Astrocyte (in vitro differentiated cells and primary cell): ENCODE measurements around the gene COL18A1. TPM values are rescaled to one million over a fixed set of nuclear protein-coding genes. Genes with fewer than 3 reads are reported as not detected.

Experiments used
- DNase-seq: peaks from one replicate; pipeline ENCODE4 v3.0.0-alpha.2; 2010; ENCODE audit warnings: low read depth
- FAIRE-seq: peaks from 2 replicates; lab custom pipeline; 2011; peaks lifted over from hg19 to GRCh38; lab: Jason Lieb, UNC
- H2AFZ ChIP-seq: 2 replicates; pipeline ENCODE4 v1.6.0; 2012; ENCODE audit warnings: low read depth, low read length, inconsistent platforms
- H3K27ac ChIP-seq: 2 replicates; pipeline ENCODE4 v1.5.1; 2011; ENCODE audit warnings: low read depth, low read length, inconsistent platforms
- H3K27me3 ChIP-seq: 2 replicates; pipeline ENCODE4 v1.6.0; 2011; ENCODE audit warnings: low read length, inconsistent platforms; ENCODE audit not compliant: insufficient read depth
- H3K36me3 ChIP-seq: 2 replicates; pipeline ENCODE4 v1.5.1; 2011; ENCODE audit warnings: low read length, inconsistent platforms; ENCODE audit not compliant: insufficient read depth
- H3K4me1 ChIP-seq: 2 replicates; pipeline ENCODE4 v1.5.1; 2011; ENCODE audit warnings: low read length, inconsistent platforms; ENCODE audit not compliant: insufficient read depth
- H3K4me2 ChIP-seq: 2 replicates; pipeline ENCODE4 v1.6.0; 2012; ENCODE audit warnings: low read length, inconsistent platforms
- H3K4me3 ChIP-seq: 2 replicates; pipeline ENCODE4 v1.5.1; 2011; ENCODE audit warnings: low read depth, mild to moderate bottlenecking, low read length, inconsistent platforms; ENCODE audit not compliant: insufficient read depth
- H3K79me2 ChIP-seq: 2 replicates; pipeline ENCODE4 v1.6.0; 2012; ENCODE audit warnings: mild to moderate bottlenecking, low read length, inconsistent platforms; ENCODE audit not compliant: insufficient read depth
- H3K9ac ChIP-seq: 2 replicates; pipeline ENCODE4 v1.6.0; 2012; ENCODE audit warnings: mild to moderate bottlenecking, low read length, inconsistent platforms
- H3K9me3 ChIP-seq: 2 replicates; pipeline ENCODE4 v1.5.1; 2012; ENCODE audit warnings: low read depth, mild to moderate bottlenecking, low read length, inconsistent platforms; ENCODE audit not compliant: insufficient read depth
- H4K20me1 ChIP-seq: 2 replicates; pipeline ENCODE4 v1.6.0; 2012; ENCODE audit warnings: low read length, inconsistent platforms; ENCODE audit not compliant: insufficient read depth
- H3K27ac Mint-ChIP-seq: one replicate; pipeline ENCODE4 v1.8.0; 2021; ENCODE audit warnings: mild to moderate bottlenecking, mixed read lengths; ENCODE audit not compliant: unreplicated experiment
- H3K27me3 Mint-ChIP-seq: one replicate; pipeline ENCODE4 v1.8.0; 2021; ENCODE audit warnings: low read depth, mixed read lengths; ENCODE audit not compliant: unreplicated experiment
- H3K36me3 Mint-ChIP-seq: one replicate; pipeline ENCODE4 v1.8.0; 2021; ENCODE audit warnings: low read depth, mixed read lengths; ENCODE audit not compliant: unreplicated experiment
- H3K4me1 Mint-ChIP-seq: one replicate; pipeline ENCODE4 v1.8.0; 2021; ENCODE audit warnings: low read depth, mixed read lengths; ENCODE audit not compliant: unreplicated experiment
- H3K4me3 Mint-ChIP-seq: one replicate; pipeline ENCODE4 v1.8.0; 2021; ENCODE audit warnings: mild to moderate bottlenecking, moderate library complexity, mixed read lengths; ENCODE audit not compliant: unreplicated experiment
- H3K9me3 Mint-ChIP-seq: one replicate; pipeline ENCODE4 v1.8.0; 2021; ENCODE audit warnings: mild to moderate bottlenecking, mixed read lengths; ENCODE audit not compliant: unreplicated experiment
- CTCF ChIP-seq: IDR thresholded peaks from 2 replicates; pipeline ENCODE4 v1.5.1; 2011; ENCODE audit warnings: low read depth, mild to moderate bottlenecking, inconsistent platforms, low read length, moderate library complexity; ENCODE audit not compliant: insufficient read depth
- EZH2 ChIP-seq: IDR thresholded peaks from 2 replicates; pipeline ENCODE4 v1.6.1; 2012; ENCODE audit warnings: mild to moderate bottlenecking, low read length, inconsistent platforms; ENCODE audit not compliant: insufficient read depth
- total RNA-seq: library from RNA; stranded (reverse); gene quantifications from 2 replicates; pipeline ENCODE4 v1.2.1, GENCODE V29; 2021

COL18A1 gene
- total RNA-seq, 1 donor from 2014 or later: 616 TPM

GRCh38 chr21:45475797-45476570, 71.0 kb downstream of the COL18A1 start:
- H3K27me3 Mint-ChIP-seq: no peaks in the 10 kb centered on the region
- Histone ChIP-seq H3K4me2 (no peak overlapping the region), H3K79me2 (peaks cover 25% of the 10 kb centered on the region), H3K9me3 (peaks cover 4% of the 10 kb centered on the region), H3K27me3 (no peaks in the 10 kb centered on the region), H3K27ac (no peak overlapping the region), H4K20me1 (peaks cover 24% of the 10 kb centered on the region), H3K36me3 (peaks cover 4% of the 10 kb centered on the region), H3K4me1 (peaks cover 15% of the 10 kb centered on the region), H3K9ac (no peak overlapping the region), H3K4me3 (no peak overlapping the region), H2AFZ (no peak overlapping the region)
- H3K27ac Mint-ChIP-seq: no peak overlapping the region
- H3K4me3 Mint-ChIP-seq: no peak overlapping the region
- peaks cover 8% of the 10 kb centered on the region for H3K36me3 Mint-ChIP-seq
- no peak for TF ChIP-seq CTCF
- no peak for TF ChIP-seq EZH2
- H3K4me1 Mint-ChIP-seq: peaks cover 22% of the 10 kb centered on the region
- DNase-seq (no peak), FAIRE-seq (no peak)
- no peaks in the 10 kb centered on the region for H3K9me3 Mint-ChIP-seq

- no peaks in the 10 kb centered on the region for H3K27me3 ChIP-seq
- peaks cover 23% of the 10 kb centered on the region for H3K79me2 ChIP-seq
- TF ChIP-seq CTCF: no peak
- TF ChIP-seq EZH2: no peak
- DNase-seq (no peak), FAIRE-seq (no peak)
- H3K4me1 ChIP-seq: peaks cover 9% of the 10 kb centered on the region
- Mint-ChIP-seq H3K4me3 (no peak overlapping the region), H3K9me3 (no peaks in the 10 kb centered on the region), H3K36me3 (peaks cover 8% of the 10 kb centered on the region), H3K27ac (no peak overlapping the region), H3K27me3 (no peaks in the 10 kb centered on the region), H3K4me1 (peaks cover 16% of the 10 kb centered on the region)
- H3K9ac ChIP-seq: no peak overlapping the region
- no peak overlapping the region for H3K4me2 ChIP-seq
- H3K9me3 ChIP-seq: peaks cover 4% of the 10 kb centered on the region
- H3K4me3 ChIP-seq: no peak overlapping the region
- no peak overlapping the region for H3K27ac ChIP-seq
- peaks cover 4% of the 10 kb centered on the region for H3K36me3 ChIP-seq
- H2AFZ ChIP-seq: no peak overlapping the region
- H4K20me1 ChIP-seq: peaks cover 21% of the 10 kb centered on the region
Observed at GRCh38 chr21:45476582-45476981, 71.6 kb downstream of the COL18A1 start.
